ENCODE results near the gene WDR20.
A peak's percentile ranks its signal among the peaks of the same experiment; 100 is the strongest.

The WDR20 gene

DNA sequence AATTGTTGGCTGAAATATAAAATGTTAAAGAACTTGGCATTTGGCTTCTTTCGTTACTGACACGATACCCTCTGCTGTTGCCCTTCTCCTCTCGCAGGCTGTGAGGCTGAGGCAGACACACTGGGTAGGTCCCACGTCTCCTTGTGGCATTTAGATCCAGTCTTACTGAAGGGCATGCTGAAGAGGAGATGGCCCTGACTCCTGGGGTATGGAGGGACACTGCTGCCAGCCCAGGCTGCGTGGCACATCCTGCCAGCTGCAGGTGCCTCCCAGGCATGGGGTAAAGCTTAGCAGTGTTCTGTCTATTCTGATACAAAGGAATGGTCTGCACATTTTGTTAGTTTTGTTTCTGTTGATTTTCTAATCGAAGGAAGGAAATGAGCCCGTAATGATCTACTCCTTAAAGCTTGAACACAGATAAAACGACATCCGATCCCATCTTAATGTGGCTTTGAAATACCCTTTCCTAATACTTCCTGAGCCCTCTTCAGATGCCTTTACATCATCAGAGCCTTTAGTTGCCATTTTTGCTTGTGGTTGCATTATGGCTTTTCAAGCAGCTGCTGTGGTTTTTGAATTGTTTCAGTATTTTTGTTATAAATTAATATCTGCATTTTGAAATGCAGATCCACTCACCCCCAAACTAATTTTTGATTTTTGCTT is 61.1 kb downstream of the WDR20 start:
- H3K79me2 ChIP-seq (ENCODE audit: control insufficient read depth, low read length): peaks cover 33% of the 10 kb centered on the region
- no peaks in the 10 kb centered on the region for H3K9me3 ChIP-seq (ENCODE audit: control insufficient read depth, insufficient read depth, low read length)
- 0 out of 2 replicates have a peak, but pooled peaks cover 5% of the 10 kb centered on the region for H4K20me1 ChIP-seq (ENCODE audit: control insufficient read depth, insufficient read depth, low read depth, low read length)
- no peak overlapping the region for H3K4me3 ChIP-seq (ENCODE audit: low read length)
- H3K4me1 ChIP-seq (ENCODE audit: control insufficient read depth, low read length): peaks cover 18% of the 10 kb centered on the region
- TF ChIP-seq EZH2phosphoT487 (IDR thresholded peaks at IDR 0.05; ENCODE audit: borderline replicate concordance, low read length): no peak
- TF ChIP-seq, protein P1, sequence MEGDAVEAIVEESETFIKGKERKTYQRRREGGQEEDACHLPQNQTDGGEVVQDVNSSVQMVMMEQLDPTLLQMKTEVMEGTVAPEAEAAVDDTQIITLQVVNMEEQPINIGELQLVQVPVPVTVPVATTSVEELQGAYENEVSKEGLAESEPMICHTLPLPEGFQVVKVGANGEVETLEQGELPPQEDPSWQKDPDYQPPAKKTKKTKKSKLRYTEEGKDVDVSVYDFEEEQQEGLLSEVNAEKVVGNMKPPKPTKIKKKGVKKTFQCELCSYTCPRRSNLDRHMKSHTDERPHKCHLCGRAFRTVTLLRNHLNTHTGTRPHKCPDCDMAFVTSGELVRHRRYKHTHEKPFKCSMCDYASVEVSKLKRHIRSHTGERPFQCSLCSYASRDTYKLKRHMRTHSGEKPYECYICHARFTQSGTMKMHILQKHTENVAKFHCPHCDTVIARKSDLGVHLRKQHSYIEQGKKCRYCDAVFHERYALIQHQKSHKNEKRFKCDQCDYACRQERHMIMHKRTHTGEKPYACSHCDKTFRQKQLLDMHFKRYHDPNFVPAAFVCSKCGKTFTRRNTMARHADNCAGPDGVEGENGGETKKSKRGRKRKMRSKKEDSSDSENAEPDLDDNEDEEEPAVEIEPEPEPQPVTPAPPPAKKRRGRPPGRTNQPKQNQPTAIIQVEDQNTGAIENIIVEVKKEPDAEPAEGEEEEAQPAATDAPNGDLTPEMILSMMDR (IDR thresholded peaks at IDR 0.05; ENCODE audit: low read depth, low read length, poor library complexity, severe bottlenecking): no peak
- no peak overlapping the region; the same call in 1 of the 2 replicates for H3K4me2 ChIP-seq (ENCODE audit: low read length)
- H3K36me3 ChIP-seq (ENCODE audit: control insufficient read depth, low read length): peaks cover 35% of the 10 kb centered on the region
- H3K27me3 ChIP-seq (ENCODE audit: control insufficient read depth, low read length): no peaks in the 10 kb centered on the region
- 0 out of 2 replicates have a peak, but pooled peaks cover 2% of the 10 kb centered on the region for H3F3A ChIP-seq (ENCODE audit: control insufficient read depth, insufficient read depth)
- no peak overlapping the region for H3K27ac ChIP-seq (ENCODE audit: low read depth, low read length)
- no peaks in the 10 kb centered on the region for H3K9me2 ChIP-seq (replicated peaks; ENCODE audit: control insufficient read depth, low read length)

DNA sequence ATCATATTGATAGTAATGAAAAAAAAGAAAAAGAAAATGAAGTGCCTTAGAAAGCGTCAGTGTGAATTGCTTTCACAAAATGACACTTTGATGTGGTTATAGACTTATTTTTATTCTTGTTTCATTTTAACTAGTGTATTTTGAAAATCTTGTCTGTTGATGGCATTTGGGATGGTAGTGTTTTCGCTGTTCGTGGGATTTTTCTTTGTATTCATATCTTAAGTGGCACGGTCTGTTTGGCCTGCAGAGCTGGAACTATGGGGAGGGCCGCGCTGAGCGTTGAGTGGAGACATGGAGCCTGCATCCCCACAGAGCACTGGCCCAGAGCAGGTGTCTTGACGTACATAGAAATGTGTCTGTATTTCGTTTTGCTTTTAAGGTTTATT is 61.6 kb downstream of the WDR20 start:
- Histone ChIP-seq H3K4me1 (ENCODE audit: control insufficient read depth, low read length) (peaks cover 18% of the 10 kb centered on the region), H3K4me2 (ENCODE audit: low read length) (0 out of 2 replicates have a peak overlapping the region, but pooled peaks have one; percentile 14), H3K79me2 (ENCODE audit: control insufficient read depth, low read length) (peaks cover 33% of the 10 kb centered on the region), H3K4me3 (ENCODE audit: low read length) (no peak overlapping the region), H3F3A (ENCODE audit: control insufficient read depth, insufficient read depth) (0 out of 2 replicates have a peak, but pooled peaks cover 2% of the 10 kb centered on the region), H3K9me2 (replicated peaks; ENCODE audit: control insufficient read depth, low read length) (no peaks in the 10 kb centered on the region), H3K27ac (ENCODE audit: low read depth, low read length) (no peak overlapping the region), H3K9me3 (ENCODE audit: control insufficient read depth, insufficient read depth, low read length) (no peaks in the 10 kb centered on the region), H3K36me3 (ENCODE audit: control insufficient read depth, low read length) (peaks cover 32% of the 10 kb centered on the region), H3K27me3 (ENCODE audit: control insufficient read depth, low read length) (no peaks in the 10 kb centered on the region), H4K20me1 (ENCODE audit: control insufficient read depth, insufficient read depth, low read depth, low read length) (0 out of 2 replicates have a peak, but pooled peaks cover 5% of the 10 kb centered on the region)
- TF ChIP-seq, protein P1 (IDR thresholded peaks at IDR 0.05; ENCODE audit: low read depth, low read length, poor library complexity, severe bottlenecking): no peak
- no peak for TF ChIP-seq EZH2phosphoT487 (IDR thresholded peaks at IDR 0.05; ENCODE audit: borderline replicate concordance, low read length)

DNA sequence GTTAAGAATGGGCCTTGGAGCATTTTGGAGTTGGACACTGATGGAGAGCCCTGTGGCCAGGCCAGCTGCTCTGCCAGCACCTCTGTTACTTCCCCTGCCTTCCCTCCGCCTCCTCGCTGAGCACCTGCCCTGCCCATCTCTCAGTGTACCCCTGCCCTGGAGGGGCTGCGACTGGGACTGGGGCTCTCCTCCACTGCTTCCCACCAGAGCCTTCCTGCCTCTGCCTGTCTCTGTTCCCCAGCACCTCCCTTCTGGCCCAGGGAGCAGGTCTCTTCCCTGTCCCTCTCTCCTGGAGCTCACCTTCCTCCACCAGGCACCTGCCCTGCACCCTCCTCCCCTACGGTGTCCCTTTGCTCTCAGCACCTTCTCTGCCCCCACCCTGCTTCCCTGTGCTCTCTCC is 62.1 kb downstream of the WDR20 start:
- no peak overlapping the region for H3K4me3 ChIP-seq (ENCODE audit: low read length)
- 0 out of 2 replicates have a peak overlapping the region, but pooled peaks have one; percentile 14 for H3K4me2 ChIP-seq (ENCODE audit: low read length)
- no peaks in the 10 kb centered on the region for H3K9me2 ChIP-seq (replicated peaks; ENCODE audit: control insufficient read depth, low read length)
- peaks cover 32% of the 10 kb centered on the region for H3K36me3 ChIP-seq (ENCODE audit: control insufficient read depth, low read length)
- no peaks in the 10 kb centered on the region for H3K27me3 ChIP-seq (ENCODE audit: control insufficient read depth, low read length)
- H3K4me1 ChIP-seq (ENCODE audit: control insufficient read depth, low read length): peaks cover 18% of the 10 kb centered on the region
- H4K20me1 ChIP-seq (ENCODE audit: control insufficient read depth, insufficient read depth, low read depth, low read length): 0 out of 2 replicates have a peak, but pooled peaks cover 5% of the 10 kb centered on the region
- H3K27ac ChIP-seq (ENCODE audit: low read depth, low read length): no peak overlapping the region
- TF ChIP-seq, protein P1 (IDR thresholded peaks at IDR 0.05; ENCODE audit: low read depth, low read length, poor library complexity, severe bottlenecking): no peak
- no peak for TF ChIP-seq EZH2phosphoT487 (IDR thresholded peaks at IDR 0.05; ENCODE audit: borderline replicate concordance, low read length)
- no peaks in the 10 kb centered on the region for H3K9me3 ChIP-seq (ENCODE audit: control insufficient read depth, insufficient read depth, low read length)
- peaks cover 33% of the 10 kb centered on the region for H3K79me2 ChIP-seq (ENCODE audit: control insufficient read depth, low read length)
- 0 out of 2 replicates have a peak, but pooled peaks cover 2% of the 10 kb centered on the region for H3F3A ChIP-seq (ENCODE audit: control insufficient read depth, insufficient read depth)
